ENCODE results near the gene BRD1. TPM values are rescaled to one million over a fixed set of nuclear protein-coding genes. Genes with fewer than 3 reads are reported as not detected.
"Not testable (repeated sequence)": the region's sequence is repeated elsewhere in the genome, so short reads cannot be mapped to it uniquely, and the experiment has no call there.

BRD1 gene
- total RNA-seq, 2 experiments from 2014 or later, result 24.5 to 29.0 TPM

DNA sequence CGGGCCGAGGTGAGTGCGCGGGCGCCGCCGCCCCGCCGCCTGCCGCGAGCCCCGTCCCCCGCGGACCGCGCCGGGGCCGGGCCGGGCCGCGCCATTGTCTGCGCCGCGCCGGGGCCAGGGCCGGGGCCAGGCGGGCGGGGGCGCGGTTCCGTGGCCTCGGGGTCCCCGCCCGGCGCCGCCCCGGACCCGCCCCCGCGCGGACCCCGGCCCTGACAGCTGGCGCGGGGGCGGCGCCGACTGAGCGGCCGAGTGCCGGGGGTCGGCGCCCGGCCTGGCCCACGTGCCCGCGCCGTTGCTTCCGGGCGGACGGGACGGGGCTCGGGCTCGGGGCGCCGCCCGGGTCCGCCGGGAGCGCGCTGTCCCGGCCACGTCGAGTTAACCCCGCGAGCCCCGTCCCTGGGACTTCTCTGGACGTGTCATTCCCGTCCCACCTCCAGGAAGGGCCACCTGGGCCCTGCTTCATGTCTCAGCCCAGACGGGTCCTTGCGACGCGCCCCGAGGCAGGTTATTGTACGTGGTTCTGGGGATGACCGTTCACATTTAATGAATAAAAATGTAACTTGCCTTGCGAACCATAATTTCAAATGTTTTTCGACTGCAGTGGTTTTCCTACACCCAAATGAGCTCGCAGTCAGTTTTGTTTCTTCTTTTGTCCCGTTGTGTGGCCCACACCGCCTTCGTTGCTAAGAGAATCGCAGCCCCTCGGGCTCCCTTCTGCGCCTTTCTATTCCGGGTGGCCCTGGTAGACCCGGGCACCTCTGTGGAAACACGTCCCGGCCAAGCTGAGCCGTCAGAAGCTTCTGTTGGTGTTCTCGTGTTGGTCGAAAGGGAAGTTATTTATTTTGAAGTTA is 26.5 kb upstream of the BRD1 start:
- no peaks in the 10 kb centered on the region for H3K9me3 Mint-ChIP-seq
- TF ChIP-seq, protein P1, sequence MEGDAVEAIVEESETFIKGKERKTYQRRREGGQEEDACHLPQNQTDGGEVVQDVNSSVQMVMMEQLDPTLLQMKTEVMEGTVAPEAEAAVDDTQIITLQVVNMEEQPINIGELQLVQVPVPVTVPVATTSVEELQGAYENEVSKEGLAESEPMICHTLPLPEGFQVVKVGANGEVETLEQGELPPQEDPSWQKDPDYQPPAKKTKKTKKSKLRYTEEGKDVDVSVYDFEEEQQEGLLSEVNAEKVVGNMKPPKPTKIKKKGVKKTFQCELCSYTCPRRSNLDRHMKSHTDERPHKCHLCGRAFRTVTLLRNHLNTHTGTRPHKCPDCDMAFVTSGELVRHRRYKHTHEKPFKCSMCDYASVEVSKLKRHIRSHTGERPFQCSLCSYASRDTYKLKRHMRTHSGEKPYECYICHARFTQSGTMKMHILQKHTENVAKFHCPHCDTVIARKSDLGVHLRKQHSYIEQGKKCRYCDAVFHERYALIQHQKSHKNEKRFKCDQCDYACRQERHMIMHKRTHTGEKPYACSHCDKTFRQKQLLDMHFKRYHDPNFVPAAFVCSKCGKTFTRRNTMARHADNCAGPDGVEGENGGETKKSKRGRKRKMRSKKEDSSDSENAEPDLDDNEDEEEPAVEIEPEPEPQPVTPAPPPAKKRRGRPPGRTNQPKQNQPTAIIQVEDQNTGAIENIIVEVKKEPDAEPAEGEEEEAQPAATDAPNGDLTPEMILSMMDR (IDR thresholded peaks at IDR 0.05), result no peak
- H3K36me3 Mint-ChIP-seq (ENCODE audit: low read depth), result peaks cover 7% of the 10 kb centered on the region
- DNase-seq, result peak; percentile 51
- intact Hi-C loops (cut with micrococcal nuclease), result no loop called here
- POLR2A ChIA-PET, result interaction anchor here (0.6 to 2.8 kb wide), 6 partner anchors 14 to 64 kb away, joined by 3 to 10 read pairs (median 3); partner anchors contain the start of genes ALG12 and CRELD2
- CTCF ChIA-PET, result interaction anchor here (0.8 to 2.2 kb wide), 3 partner anchors 13 to 33 kb away, joined by 3 to 4 read pairs (median 3); no protein-coding TSS in a partner anchor
- H3K27me3 Mint-ChIP-seq, result peaks cover 12% of the 10 kb centered on the region
- peak overlapping the region; percentile 90 for H3K4me3 Mint-ChIP-seq
- H3K4me1 Mint-ChIP-seq (ENCODE audit: low read depth), result peaks cover 38% of the 10 kb centered on the region
- ATAC-seq, result peak; percentile 19
- peak overlapping the region; percentile 91 for H3K27ac Mint-ChIP-seq

DNA sequence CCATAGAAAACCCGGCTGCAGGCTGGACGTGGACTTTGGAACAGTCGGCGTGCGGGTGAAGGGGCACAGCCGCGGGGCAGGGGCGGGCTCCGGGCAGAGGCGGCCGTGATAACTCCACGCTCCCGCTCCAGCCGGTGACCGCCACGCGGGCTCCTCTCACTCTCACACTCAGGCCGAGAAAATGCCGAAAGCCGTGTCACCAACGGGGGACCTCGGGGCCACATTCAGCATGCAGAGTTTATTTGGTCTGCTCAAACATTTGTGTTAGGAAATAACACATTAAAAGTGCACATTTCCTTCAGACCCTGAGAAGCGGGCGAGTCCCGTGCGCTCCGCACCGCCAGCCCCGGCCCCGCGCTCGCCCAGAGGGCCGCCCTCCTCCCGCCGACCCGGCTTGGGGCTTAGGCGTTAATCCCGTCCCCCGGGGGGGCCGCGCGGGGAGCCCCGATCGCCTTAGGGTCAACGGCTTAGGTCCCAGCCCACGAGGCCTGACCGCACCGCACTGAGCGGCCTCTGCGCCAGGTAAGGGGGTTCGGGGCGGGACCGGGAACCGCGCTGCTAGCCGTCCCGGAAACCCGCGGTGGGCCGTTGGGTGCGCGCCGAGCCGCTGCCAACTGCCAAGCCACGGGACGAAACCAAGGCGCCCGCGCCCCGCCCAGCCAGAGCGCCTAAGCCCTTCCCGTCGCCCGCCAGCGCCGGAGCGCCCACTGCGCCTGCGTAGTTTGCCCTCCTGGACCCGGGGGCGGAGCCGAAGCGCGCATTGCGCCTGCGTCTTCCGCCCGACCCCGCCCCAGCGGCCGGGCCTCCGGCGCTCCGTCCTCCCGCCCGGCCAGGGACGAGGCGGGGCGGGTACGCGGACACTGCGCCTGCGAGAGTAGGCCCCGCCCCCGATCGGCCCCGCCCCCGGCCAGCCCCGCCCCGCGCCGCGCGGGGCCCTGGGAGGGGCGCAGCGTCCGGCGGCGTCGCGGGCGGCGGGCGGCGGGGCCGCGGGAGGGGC is 25.5 kb upstream of the BRD1 start, which contains the start of gene ZBED4:
Gene ZBED4 (plus strand): TSS at position 947 of the 997 bp plus-strand sequence. CDS start 29,819 bp downstream, outside the sequence.
- Mint-ChIP-seq H3K9me3 (no peaks in the 10 kb centered on the region), H3K27me3 (peaks cover 12% of the 10 kb centered on the region), H3K4me1 (ENCODE audit: low read depth) (peaks cover 29% of the 10 kb centered on the region), H3K4me3 (peak within 1 kb of the TSS; percentile 90), H3K27ac (peak within 1 kb of the TSS; percentile 91), H3K36me3 (ENCODE audit: low read depth) (peaks cover 6% of the 10 kb centered on the region)
- intact Hi-C loops (cut with micrococcal nuclease), result no loop called here
- DNase-seq (peak; percentile 98), ATAC-seq (peak; percentile 92)
- ChIA-PET CTCF (no interaction called here), POLR2A (interaction anchor here (1.0 to 2.8 kb wide), 6 partner anchors 15 to 79 kb away, joined by 3 to 10 read pairs (median 4); no protein-coding TSS in a partner anchor)
- TF ChIP-seq, protein P1 (IDR thresholded peaks at IDR 0.05), result no peak

DNA sequence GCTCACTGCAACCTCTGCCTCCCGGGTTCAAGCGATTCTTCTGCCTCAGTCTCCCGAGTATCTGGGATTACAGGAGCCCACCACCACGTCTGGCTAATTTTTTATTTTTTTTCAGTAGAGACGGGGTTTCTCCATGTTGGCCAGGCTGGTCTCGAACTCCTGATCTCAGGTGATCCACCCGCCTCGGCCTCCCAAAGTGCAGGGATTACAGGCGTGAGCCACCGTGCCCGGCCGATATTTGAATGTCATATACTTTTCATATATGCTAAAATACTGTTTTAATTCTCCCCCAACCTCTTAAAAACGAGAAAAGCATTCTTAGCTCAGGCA is 24.9 kb upstream of the BRD1 start:
- DNase-seq; H3K36me3 Mint-ChIP-seq (ENCODE audit: low read depth); H3K9me3 Mint-ChIP-seq; ATAC-seq; intact Hi-C loops (cut with micrococcal nuclease): not testable (repeated sequence)
- Mint-ChIP-seq H3K27ac (peak overlapping the region; percentile 57), H3K27me3 (peaks cover 17% of the 10 kb centered on the region), H3K4me3 (peak overlapping the region; percentile 67), H3K4me1 (ENCODE audit: low read depth) (peaks cover 28% of the 10 kb centered on the region)
- POLR2A ChIA-PET, result interaction anchor here (1.0 to 1.2 kb wide), 3 partner anchors 27 to 78 kb away, joined by 3 to 4 read pairs (median 3); no protein-coding TSS in a partner anchor
- CTCF ChIA-PET, result interaction anchor here (0.8 kb wide), 1 partner anchor 11 kb away, joined by 3 read pairs; no protein-coding TSS in a partner anchor

DNA sequence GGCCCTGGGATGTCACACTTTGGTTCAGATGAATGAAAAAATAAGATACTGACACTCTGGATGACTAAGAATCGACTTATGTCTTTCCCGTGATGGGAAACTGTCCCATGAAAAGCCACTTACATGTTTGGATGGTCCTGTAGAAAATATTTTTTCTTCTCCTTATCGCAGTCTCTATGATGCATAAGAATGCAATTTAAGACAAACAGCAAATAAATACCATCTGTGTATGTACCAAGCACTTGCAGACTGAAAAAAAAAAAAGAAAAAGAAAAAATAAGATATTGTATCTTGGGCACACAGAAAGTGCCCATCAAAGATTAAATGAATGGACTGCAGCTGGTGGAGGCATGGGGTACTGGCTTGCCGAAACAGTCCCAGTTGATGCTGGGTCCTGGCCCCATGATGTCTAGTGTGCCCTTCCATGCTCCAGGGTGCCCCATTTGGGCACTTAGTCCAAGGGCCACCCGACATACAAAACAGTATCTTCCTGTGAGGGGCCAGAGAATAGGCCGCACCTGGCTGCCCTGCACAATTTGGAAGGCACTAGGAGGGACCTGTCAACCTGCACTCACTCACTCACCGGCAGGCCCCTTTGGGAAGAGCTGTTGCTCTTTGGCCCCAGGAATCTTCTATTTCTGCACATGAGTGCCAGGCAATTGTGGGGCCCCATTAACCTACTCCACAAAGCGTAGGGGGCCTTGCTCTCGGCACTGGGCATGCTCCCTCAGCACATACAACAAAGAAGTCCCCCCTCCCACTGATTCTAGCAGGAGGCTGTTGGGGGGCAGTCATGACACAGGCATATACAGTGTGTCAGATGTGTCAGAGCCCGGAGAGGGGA is 23.5 kb upstream of the BRD1 start:
- Mint-ChIP-seq H3K27ac (no peak overlapping the region), H3K27me3 (peaks cover 17% of the 10 kb centered on the region), H3K9me3 (no peaks in the 10 kb centered on the region), H3K36me3 (ENCODE audit: low read depth) (peaks cover 3% of the 10 kb centered on the region), H3K4me1 (ENCODE audit: low read depth) (peaks cover 25% of the 10 kb centered on the region), H3K4me3 (peak overlapping the region; percentile 54)
- CTCF ChIA-PET, result no interaction called here
- TF ChIP-seq, protein P1 (IDR thresholded peaks at IDR 0.05), result no peak
- intact Hi-C loops (cut with micrococcal nuclease), result no loop called here
- DNase-seq (no peak), ATAC-seq (no peak)
- POLR2A ChIA-PET, result interaction anchor here (1.2 kb wide), 1 partner anchor 77 kb away, joined by 3 read pairs; no protein-coding TSS in a partner anchor

Data from activated CD8-positive, alpha-beta T cell treated with anti-CD3 and anti-CD28 coated beads for 36 hours (primary cell).